Bronchial epithelial cell (primary cell): ENCODE measurements around the gene PPP6R2. TPM values are rescaled to one million over a fixed set of nuclear protein-coding genes. Genes with fewer than 3 reads are reported as not detected.

ENCODE experiments used
- DNase-seq: peaks from one replicate; pipeline ENCODE4 v3.0.0-alpha.2; 2010; ENCODE audit warnings: low read depth
- FAIRE-seq: peaks from 2 replicates; lab custom pipeline; 2011; peaks lifted over from hg19 to GRCh38; lab: Jason Lieb, UNC
- H3K27me3 ChIP-seq: 2 replicates; pipeline ENCODE4 v1.5.1; 2011; ENCODE audit warnings: low read length; ENCODE audit not compliant: control insufficient read depth, insufficient read depth
- H3K36me3 ChIP-seq: 2 replicates; pipeline ENCODE4 v1.5.1; 2011; ENCODE audit warnings: low read length; ENCODE audit not compliant: control insufficient read depth, insufficient read depth
- H3K4me3 ChIP-seq: 2 replicates; pipeline ENCODE4 v1.5.1; 2011; ENCODE audit warnings: mild to moderate bottlenecking, low read depth, low read length, control low read depth
- CTCF ChIP-seq: IDR thresholded peaks from 2 replicates; pipeline ENCODE4 v1.5.1; 2011; ENCODE audit warnings: mild to moderate bottlenecking, moderate library complexity, low read length, control low read depth, inconsistent platforms; ENCODE audit not compliant: insufficient read depth, severe bottlenecking
- total RNA-seq: library from RNA; depleted of rRNA; stranded (reverse); fragments of >200 nt; gene quantifications from 2 replicates; pipeline ENCODE4 v1.2.1, GENCODE V29; 2014

PPP6R2 gene
- total RNA-seq, 1 donor from 2014 or later: 50.5 TPM

- TF ChIP-seq CTCF: no peak
- peaks cover 44% of the 10 kb centered on the region for H3K36me3 ChIP-seq
- no peak overlapping the region for H3K4me3 ChIP-seq
- no peaks in the 10 kb centered on the region for H3K27me3 ChIP-seq
- DNase-seq (no peak), FAIRE-seq (no peak)
These were observed 109.5 kb downstream of the PPP6R2 start for GRCh38 chr22:50452649-50453048.

GRCh38 chr22:50454556-50455075, 111.5 kb downstream of the PPP6R2 start:
- DNase-seq (no peak), FAIRE-seq (no peak)
- H3K27me3 ChIP-seq: no peaks in the 10 kb centered on the region
- no peak overlapping the region for H3K4me3 ChIP-seq
- H3K36me3 ChIP-seq: peaks cover 49% of the 10 kb centered on the region
- TF ChIP-seq CTCF: no peak

- no peak for TF ChIP-seq CTCF
- Histone ChIP-seq H3K36me3 (peaks cover 52% of the 10 kb centered on the region), H3K4me3 (no peak overlapping the region), H3K27me3 (no peaks in the 10 kb centered on the region)
- DNase-seq: no peak
- FAIRE-seq: no peak
These were observed 112.1 kb downstream of the PPP6R2 start for GRCh38 chr22:50455201-50455600.

GRCh38 chr22:50456026-50456425, 112.9 kb downstream of the PPP6R2 start:
- no peak for DNase-seq
- Histone ChIP-seq H3K4me3 (no peak overlapping the region), H3K27me3 (no peaks in the 10 kb centered on the region), H3K36me3 (peaks cover 58% of the 10 kb centered on the region)
- no peak for FAIRE-seq
- TF ChIP-seq CTCF: no peak

GRCh38 chr22:50456466-50457234, 113.5 kb downstream of the PPP6R2 start:
- FAIRE-seq: no peak
- no peak overlapping the region for H3K4me3 ChIP-seq
- DNase-seq: no peak
- no peak for TF ChIP-seq CTCF
- no peaks in the 10 kb centered on the region for H3K27me3 ChIP-seq
- H3K36me3 ChIP-seq: peaks cover 59% of the 10 kb centered on the region
